ENCODE results near the gene ULK4. TPM values are rescaled to one million over a fixed set of nuclear protein-coding genes. Genes with fewer than 3 reads are reported as not detected.

ULK4 gene
- total and polyA plus RNA-seq, 2 of the 8 experiments (the other 6 are each of a cell fraction or from before 2014, with no cell fraction given) = 3.0 to 10.8 TPM

DNA sequence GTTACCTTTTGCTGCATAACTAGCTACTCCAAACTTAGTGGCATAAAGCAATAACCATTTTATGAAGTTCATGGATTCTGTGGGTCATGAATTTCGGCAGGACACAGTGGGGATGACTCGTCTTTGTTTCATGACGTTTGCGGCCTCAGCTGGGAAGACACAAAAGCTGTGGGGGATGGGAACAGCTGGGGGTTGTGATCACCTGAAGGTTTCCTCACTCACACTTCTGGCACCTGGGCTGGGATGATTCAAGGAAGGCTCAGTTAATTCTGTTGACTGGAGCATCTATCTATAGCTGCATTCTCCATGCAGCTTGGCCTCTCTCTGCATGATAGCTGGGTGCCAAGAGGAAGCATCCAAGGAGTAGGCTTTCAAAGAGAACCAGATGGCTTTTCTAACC is 332.8 kb downstream of the ULK4 start (continued):
- TF ChIP-seq CHD7 (IDR thresholded peaks at IDR 0.05; ENCODE audit: insufficient replicate concordance, low read length) (no peak), HDAC6 (IDR thresholded peaks at IDR 0.05; ENCODE audit: low read depth, low read length) (no peak), RFX5 (IDR thresholded peaks at IDR 0.05; ENCODE audit: borderline replicate concordance, low read depth, low read length) (no peak)

Measured in H1 (cell line).